ENCODE measurements around the gene ZBTB9. TPM values are rescaled to one million over a fixed set of nuclear protein-coding genes. Genes with fewer than 3 reads are reported as not detected.
A peak's percentile ranks its signal among the peaks of the same experiment; 100 is the strongest.

Gene ZBTB9
- polyA plus RNA-seq, 2 of the 4 experiments (the other 2 are of a cell fraction) = 6.9 to 9.9 TPM

DNA sequence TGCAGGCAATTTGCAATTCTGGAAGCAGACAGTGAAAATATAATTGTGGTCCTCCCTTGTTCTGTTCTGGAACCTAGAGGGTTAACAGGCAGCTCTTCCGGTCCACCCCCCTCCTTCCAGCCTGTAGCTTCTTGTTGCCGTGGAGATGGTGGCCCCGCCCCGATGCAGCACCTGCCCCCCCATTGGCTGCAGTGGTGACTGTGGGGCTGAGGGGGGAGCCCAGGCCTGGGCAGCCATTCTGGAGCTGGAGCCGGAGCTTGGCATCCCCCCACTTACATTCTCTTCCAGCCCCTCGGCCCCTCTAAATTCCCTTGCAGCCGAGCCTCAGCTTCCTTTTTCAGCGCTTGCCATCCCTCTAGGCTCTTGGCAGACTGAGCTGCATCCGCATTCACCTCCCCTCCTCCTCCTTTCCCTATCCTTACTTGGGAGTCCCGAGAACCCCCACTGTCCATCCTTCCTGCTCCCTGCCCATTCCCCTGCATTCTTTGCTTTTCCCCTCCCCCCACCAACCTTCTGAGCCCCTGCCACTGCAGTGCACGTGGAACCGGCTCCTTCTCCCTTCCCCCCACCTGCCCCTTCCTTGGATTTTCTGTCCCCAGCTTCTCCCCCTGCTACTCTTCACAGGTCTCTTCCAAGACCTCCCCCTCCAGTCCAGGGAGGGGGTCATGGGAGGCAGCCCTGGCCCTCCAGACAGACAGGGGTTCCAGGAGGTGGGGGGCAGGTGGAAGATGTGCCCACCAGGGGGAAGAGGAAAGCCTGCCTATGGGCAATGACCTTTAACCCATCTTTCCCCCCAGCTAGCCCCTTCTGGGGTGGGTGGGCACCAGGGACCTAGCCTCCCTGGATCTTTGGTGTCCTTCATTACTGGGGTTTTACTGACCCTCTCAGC lies 23.1 kb upstream of the ZBTB9 start (continued):
- TF ChIP-seq, protein P1, sequence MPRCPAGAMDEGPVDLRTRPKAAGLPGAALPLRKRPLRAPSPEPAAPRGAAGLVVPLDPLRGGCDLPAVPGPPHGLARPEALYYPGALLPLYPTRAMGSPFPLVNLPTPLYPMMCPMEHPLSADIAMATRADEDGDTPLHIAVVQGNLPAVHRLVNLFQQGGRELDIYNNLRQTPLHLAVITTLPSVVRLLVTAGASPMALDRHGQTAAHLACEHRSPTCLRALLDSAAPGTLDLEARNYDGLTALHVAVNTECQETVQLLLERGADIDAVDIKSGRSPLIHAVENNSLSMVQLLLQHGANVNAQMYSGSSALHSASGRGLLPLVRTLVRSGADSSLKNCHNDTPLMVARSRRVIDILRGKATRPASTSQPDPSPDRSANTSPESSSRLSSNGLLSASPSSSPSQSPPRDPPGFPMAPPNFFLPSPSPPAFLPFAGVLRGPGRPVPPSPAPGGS (IDR thresholded peaks at IDR 0.05) = no peak
- TF ChIP-seq, protein P2, sequence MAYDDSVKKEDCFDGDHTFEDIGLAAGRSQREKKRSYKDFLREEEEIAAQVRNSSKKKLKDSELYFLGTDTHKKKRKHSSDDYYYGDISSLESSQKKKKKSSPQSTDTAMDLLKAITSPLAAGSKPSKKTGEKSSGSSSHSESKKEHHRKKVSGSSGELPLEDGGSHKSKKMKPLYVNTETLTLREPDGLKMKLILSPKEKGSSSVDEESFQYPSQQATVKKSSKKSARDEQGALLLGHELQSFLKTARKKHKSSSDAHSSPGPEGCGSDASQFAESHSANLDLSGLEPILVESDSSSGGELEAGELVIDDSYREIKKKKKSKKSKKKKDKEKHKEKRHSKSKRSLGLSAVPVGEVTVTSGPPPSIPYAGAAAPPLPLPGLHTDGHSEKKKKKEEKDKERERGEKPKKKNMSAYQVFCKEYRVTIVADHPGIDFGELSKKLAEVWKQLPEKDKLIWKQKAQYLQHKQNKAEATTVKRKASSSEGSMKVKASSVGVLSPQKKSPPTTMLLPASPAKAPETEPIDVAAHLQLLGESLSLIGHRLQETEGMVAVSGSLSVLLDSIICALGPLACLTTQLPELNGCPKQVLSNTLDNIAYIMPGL (CRISPR knock-in tag; IDR thresholded peaks at IDR 0.05; ENCODE audit: borderline replicate concordance) = no peak
- TF ChIP-seq, protein P3, sequence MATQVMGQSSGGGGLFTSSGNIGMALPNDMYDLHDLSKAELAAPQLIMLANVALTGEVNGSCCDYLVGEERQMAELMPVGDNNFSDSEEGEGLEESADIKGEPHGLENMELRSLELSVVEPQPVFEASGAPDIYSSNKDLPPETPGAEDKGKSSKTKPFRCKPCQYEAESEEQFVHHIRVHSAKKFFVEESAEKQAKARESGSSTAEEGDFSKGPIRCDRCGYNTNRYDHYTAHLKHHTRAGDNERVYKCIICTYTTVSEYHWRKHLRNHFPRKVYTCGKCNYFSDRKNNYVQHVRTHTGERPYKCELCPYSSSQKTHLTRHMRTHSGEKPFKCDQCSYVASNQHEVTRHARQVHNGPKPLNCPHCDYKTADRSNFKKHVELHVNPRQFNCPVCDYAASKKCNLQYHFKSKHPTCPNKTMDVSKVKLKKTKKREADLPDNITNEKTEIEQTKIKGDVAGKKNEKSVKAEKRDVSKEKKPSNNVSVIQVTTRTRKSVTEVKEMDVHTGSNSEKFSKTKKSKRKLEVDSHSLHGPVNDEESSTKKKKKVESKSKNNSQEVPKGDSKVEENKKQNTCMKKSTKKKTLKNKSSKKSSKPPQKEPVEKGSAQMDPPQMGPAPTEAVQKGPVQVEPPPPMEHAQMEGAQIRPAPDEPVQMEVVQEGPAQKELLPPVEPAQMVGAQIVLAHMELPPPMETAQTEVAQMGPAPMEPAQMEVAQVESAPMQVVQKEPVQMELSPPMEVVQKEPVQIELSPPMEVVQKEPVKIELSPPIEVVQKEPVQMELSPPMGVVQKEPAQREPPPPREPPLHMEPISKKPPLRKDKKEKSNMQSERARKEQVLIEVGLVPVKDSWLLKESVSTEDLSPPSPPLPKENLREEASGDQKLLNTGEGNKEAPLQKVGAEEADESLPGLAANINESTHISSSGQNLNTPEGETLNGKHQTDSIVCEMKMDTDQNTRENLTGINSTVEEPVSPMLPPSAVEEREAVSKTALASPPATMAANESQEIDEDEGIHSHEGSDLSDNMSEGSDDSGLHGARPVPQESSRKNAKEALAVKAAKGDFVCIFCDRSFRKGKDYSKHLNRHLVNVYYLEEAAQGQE (IDR thresholded peaks at IDR 0.05) = no peak

DNA sequence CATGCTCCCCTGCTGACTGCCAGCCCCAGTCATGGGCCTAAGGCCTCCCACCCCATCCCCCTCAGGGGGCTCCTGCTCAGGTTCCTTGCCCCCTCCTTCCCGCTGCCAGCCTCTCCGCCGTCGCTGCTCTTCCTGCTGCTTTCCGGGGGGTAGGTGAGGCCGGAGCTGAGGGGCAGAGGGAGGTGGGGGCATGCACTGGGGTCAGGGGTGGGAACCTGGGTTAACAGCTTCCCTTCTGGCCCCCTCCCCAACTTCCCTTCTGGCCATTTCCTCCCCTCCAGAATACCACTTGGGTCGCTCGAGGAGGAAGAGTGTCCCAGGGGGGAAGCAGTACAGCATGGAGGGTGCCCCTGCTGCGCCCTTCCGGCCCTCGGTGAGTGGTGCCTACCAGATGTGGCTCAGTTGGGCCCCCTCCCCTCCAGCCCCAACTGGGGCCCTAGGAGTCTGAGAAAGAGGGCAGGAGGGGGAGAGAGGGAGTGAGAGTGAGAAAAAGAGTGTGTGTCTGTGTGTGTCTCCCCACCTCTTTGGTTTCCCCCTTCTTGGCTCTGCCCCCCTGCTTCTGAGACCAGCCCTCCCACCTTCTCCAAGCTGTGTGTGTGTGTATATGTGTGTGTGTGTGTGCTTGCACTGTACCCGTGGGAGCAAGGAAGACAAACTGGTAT lies 22.4 kb upstream of the ZBTB9 start:
- DNase-seq (ENCODE audit: low read depth in 1 of 2, low spot score in 1 of 2) (no peak), ATAC-seq (no peak), FAIRE-seq (no peak)
- Histone ChIP-seq H3K4me3 (no peak overlapping the region), H3K9me3 (no peaks in the 10 kb centered on the region), H3K4me2 (peak overlapping the region; percentile 68), H3K27ac (peak overlapping the region in 1 of 2 experiments; percentile 80; a peak in 3 of 6 replicates), H3K4me1 (peaks cover 33% of the 10 kb centered on the region)
- WGBS (ENCODE audit: missing lambda C conversion rate) = 80% methylated on average over 2 of the region's 12 CpGs
- POLR2A ChIA-PET = no interaction called here
- no peak for TF ChIP-seq PHF8 (IDR thresholded peaks at IDR 0.05; ENCODE audit: borderline replicate concordance, low read depth)
- no peak for TF ChIP-seq KDM5A (IDR thresholded peaks at IDR 0.05)
- TF ChIP-seq, protein P4, sequence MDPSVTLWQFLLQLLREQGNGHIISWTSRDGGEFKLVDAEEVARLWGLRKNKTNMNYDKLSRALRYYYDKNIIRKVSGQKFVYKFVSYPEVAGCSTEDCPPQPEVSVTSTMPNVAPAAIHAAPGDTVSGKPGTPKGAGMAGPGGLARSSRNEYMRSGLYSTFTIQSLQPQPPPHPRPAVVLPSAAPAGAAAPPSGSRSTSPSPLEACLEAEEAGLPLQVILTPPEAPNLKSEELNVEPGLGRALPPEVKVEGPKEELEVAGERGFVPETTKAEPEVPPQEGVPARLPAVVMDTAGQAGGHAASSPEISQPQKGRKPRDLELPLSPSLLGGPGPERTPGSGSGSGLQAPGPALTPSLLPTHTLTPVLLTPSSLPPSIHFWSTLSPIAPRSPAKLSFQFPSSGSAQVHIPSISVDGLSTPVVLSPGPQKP (IDR thresholded peaks at IDR 0.05; ENCODE audit: low read depth, low read length) = no peak
- no peak for TF ChIP-seq ESRRA (IDR thresholded peaks at IDR 0.05; ENCODE audit: borderline replicate concordance, low read length)
- TF ChIP-seq, protein P3 (IDR thresholded peaks at IDR 0.05) = no peak
- no peak for TF ChIP-seq SMC3 (IDR thresholded peaks at IDR 0.05)
- TF ChIP-seq HOXA7 (CRISPR knock-in tag; IDR thresholded peaks at IDR 0.05) = no peak
- no peak for TF ChIP-seq NR3C1 (IDR thresholded peaks at IDR 0.05)
- TF ChIP-seq BHLHE40 (IDR thresholded peaks at IDR 0.05; ENCODE audit: low read depth, low read length) = no peak
- TF ChIP-seq, protein P5, sequence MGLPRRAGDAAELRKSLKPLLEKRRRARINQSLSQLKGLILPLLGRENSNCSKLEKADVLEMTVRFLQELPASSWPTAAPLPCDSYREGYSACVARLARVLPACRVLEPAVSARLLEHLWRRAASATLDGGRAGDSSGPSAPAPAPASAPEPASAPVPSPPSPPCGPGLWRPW (IDR thresholded peaks at IDR 0.05) = no peak
- TF ChIP-seq POLR2A (IDR thresholded peaks at IDR 0.05; ENCODE audit: low read length) = no peak
- no peak for TF ChIP-seq ZC3H11A (IDR thresholded peaks at IDR 0.05)
- no peak for TF ChIP-seq MYC (IDR thresholded peaks at IDR 0.05; ENCODE audit: borderline replicate concordance, low read length)
- CTCF ChIA-PET = no interaction called here

Measured in A549 (cell line).